ENCODE results near the gene CHCHD3.

The CHCHD3 gene

GRCh38 chr7:132776048-132776620 is 305.8 kb downstream of the CHCHD3 start:
- DNase-seq (ENCODE audit: low read depth in 2 of 2): no peak

GRCh38 chr7:132773527-132773956 is 308.3 kb downstream of the CHCHD3 start:
- DNase-seq (ENCODE audit: low read depth in 2 of 2): peak; percentile 90 to 93

GRCh38 chr7:132771301-132771730 is 310.6 kb downstream of the CHCHD3 start:
- DNase-seq (ENCODE audit: low read depth in 2 of 2): no peak

GRCh38 chr7:132770055-132770454 is 311.8 kb downstream of the CHCHD3 start:
- DNase-seq (ENCODE audit: low read depth in 2 of 2): no peak

- DNase-seq (ENCODE audit: low read depth in 2 of 2): no peak
Observed at GRCh38 chr7:132769280-132769679, 312.6 kb downstream of the CHCHD3 start.

- DNase-seq (ENCODE audit: low read depth in 2 of 2): no peak
Observed at GRCh38 chr7:132768099-132768498, 313.8 kb downstream of the CHCHD3 start.

GRCh38 chr7:132767378-132767777 is 314.5 kb downstream of the CHCHD3 start:
- DNase-seq (ENCODE audit: low read depth in 2 of 2): no peak

- no peak for DNase-seq (ENCODE audit: low read depth in 2 of 2)
Observed at GRCh38 chr7:132766660-132767059, 315.2 kb downstream of the CHCHD3 start.

- no peak for DNase-seq (ENCODE audit: low read depth in 2 of 2)
Observed at GRCh38 chr7:132765861-132766260, 316.0 kb downstream of the CHCHD3 start.

GRCh38 chr7:132764762-132765161 is 317.1 kb downstream of the CHCHD3 start:
- DNase-seq (ENCODE audit: low read depth in 2 of 2): no peak

GRCh38 chr7:132760866-132761265 is 321.0 kb downstream of the CHCHD3 start:
- no peak for DNase-seq (ENCODE audit: low read depth in 2 of 2)

GRCh38 chr7:132760244-132760623 is 321.7 kb downstream of the CHCHD3 start:
- no peak for DNase-seq (ENCODE audit: low read depth in 2 of 2)

- no peak for DNase-seq (ENCODE audit: low read depth in 2 of 2)
Observed at GRCh38 chr7:132759482-132760243, 322.2 kb downstream of the CHCHD3 start.

GRCh38 chr7:132758986-132759385 is 322.9 kb downstream of the CHCHD3 start:
- DNase-seq (ENCODE audit: low read depth in 2 of 2): no peak

- DNase-seq (ENCODE audit: low read depth in 2 of 2): no peak
Observed at GRCh38 chr7:132757783-132758182, 324.1 kb downstream of the CHCHD3 start.

- no peak for DNase-seq (ENCODE audit: low read depth in 2 of 2)
Observed at GRCh38 chr7:132756484-132756990, 325.4 kb downstream of the CHCHD3 start.

GRCh38 chr7:132755538-132756483 is 326.1 kb downstream of the CHCHD3 start:
- DNase-seq (ENCODE audit: low read depth in 2 of 2): no peak

- DNase-seq (ENCODE audit: low read depth in 2 of 2): no peak
Observed at GRCh38 chr7:132752431-132752830, 329.5 kb downstream of the CHCHD3 start.

GRCh38 chr7:132751244-132751647 is 330.6 kb downstream of the CHCHD3 start:
- DNase-seq (ENCODE audit: low read depth in 2 of 2): no peak

GRCh38 chr7:132750530-132751217 is 331.2 kb downstream of the CHCHD3 start:
- DNase-seq (ENCODE audit: low read depth in 2 of 2): no peak

- DNase-seq (ENCODE audit: low read depth in 2 of 2): no peak
Observed at GRCh38 chr7:132750096-132750495, 331.8 kb downstream of the CHCHD3 start.

Data from fibroblast of skin of left biceps (primary cell).